HCT116 (cell line): Measurements from ENCODE around the gene FAM168B. TPM values are rescaled to one million over a fixed set of nuclear protein-coding genes. Genes with fewer than 3 reads are reported as not detected.

Experiments
- ATAC-seq: fragments of 200-7000 bp; cut with Tn5 transposase; 2 replicates; pipeline ENCODE4 v1.9.1; 2020; ENCODE audit warnings: mild to moderate bottlenecking, moderate library complexity
- BruUV-seq: library from RNA; stranded (reverse); fragments of 400-500 nt; replicated peaks from 2 replicates; lab custom pipeline; 2021; lab: Mats Ljungman, UMichigan
- CTCF ChIA-PET: fragments of 300-600 bp; sonication (Branson Sonifier 250); formaldehyde crosslinking; loops from one replicate; lab custom pipeline; 2021; ENCODE audit warnings: antibody characterized with exemption; lab: Charles Lee
- POLR2A ChIA-PET: fragments of 300-600, 350-600 bp; sonication (Branson Sonifier 250); formaldehyde crosslinking; loops from one replicate; lab custom pipeline; 2021; ENCODE audit warnings: antibody characterized with exemption; lab: Charles Lee
- RAD21 ChIA-PET, 2 experiments: fragments of 300-600 bp; sonication (Branson Sonifier 250); formaldehyde crosslinking; loops; one replicate each; lab custom pipeline; 2023; ENCODE audit warnings: low total read pairs in 2 of 2; ENCODE audit not compliant: uncharacterized antibody in 2 of 2, unreplicated experiment in 2 of 2, low non-redundant PET in 1 of 2; lab: Charles Lee
- DNase-seq: peaks from one replicate; pipeline ENCODE4 v3.0.0-alpha.2; 2010; ENCODE audit warnings: low read depth, low spot score
- H2AFZ ChIP-seq: fragments of 200-600 bp; shearing (Covaris generic), sonication (generic); 2 replicates; pipeline ENCODE4 v1.6.1; 2017; ENCODE audit warnings: low read depth, mixed run types, mixed read lengths, antibody characterized with exemption, low read length; ENCODE audit not compliant: poor library complexity, severe bottlenecking
- H3K27ac ChIP-seq: 2 replicates; pipeline ENCODE4 v1.5.1; 2012; ENCODE audit warnings: low read depth, low read length
- H3K27me3 ChIP-seq: fragments of 200-600 bp; sonication (generic); 2 replicates; pipeline ENCODE4 v1.6.1; 2016; ENCODE audit warnings: mixed run types, low read length, mixed read lengths; ENCODE audit not compliant: insufficient read depth
- H3K36me3 ChIP-seq, 2 experiments: fragments of 200-500 bp in 1 of 2; fragments of 200-600 bp in 1 of 2; sonication (Bioruptor generic) in 1 of 2; sonication (generic) in 1 of 2; 2 replicates each; pipeline versions ENCODE4 v1.5.1 to v1.6.1; 2014 to 2016; ENCODE audit warnings: low read length in 2 of 2, inconsistent platforms in 1 of 2, mixed read lengths in 1 of 2, mixed run types in 1 of 2; ENCODE audit not compliant: insufficient read depth in 2 of 2, control insufficient read depth in 1 of 2
- H3K4me1 ChIP-seq, 2 experiments: fragments of 200-600 bp in 1 of 2; sonication (generic) in 1 of 2; 2 replicates each; pipeline versions ENCODE4 v1.5.1 to v1.6.1; 2012 to 2017; ENCODE audit warnings: low read length in 2 of 2, inconsistent platforms in 1 of 2, mild to moderate bottlenecking in 1 of 2, mixed read lengths in 1 of 2, mixed run types in 1 of 2, moderate library complexity in 1 of 2; ENCODE audit not compliant: insufficient read depth in 2 of 2, control insufficient read depth in 1 of 2
- H3K4me2 ChIP-seq: fragments of 200-600 bp; sonication (generic); 2 replicates; pipeline ENCODE4 v1.6.1; 2017; ENCODE audit warnings: mixed run types, low read length, mixed read lengths
- H3K4me3 ChIP-seq, 2 experiments: fragments of 200-600 bp in 1 of 2; sonication (generic) in 1 of 2; replicated peaks in 1 of 2; 2 replicates each; pipeline ENCODE4 v1.5.1; 2011 to 2016; ENCODE audit warnings: low read length in 2 of 2, control low read depth in 1 of 2, low read depth in 1 of 2, mild to moderate bottlenecking in 1 of 2, mixed read lengths in 1 of 2, mixed run types in 1 of 2
- H3K79me2 ChIP-seq: fragments of 200-600 bp; sonication (generic); 2 replicates; pipeline ENCODE4 v1.6.1; 2017; ENCODE audit warnings: mild to moderate bottlenecking, mixed run types, low read length, moderate library complexity, mixed read lengths; ENCODE audit not compliant: insufficient read depth
- H3K9ac ChIP-seq: fragments of 200-600 bp; sonication (generic); 2 replicates; pipeline ENCODE4 v1.6.1; 2016; ENCODE audit warnings: low read length, mixed read lengths
- H3K9me2 ChIP-seq: fragments of 200-600 bp; sonication (generic), shearing (Covaris generic); 2 replicates; pipeline ENCODE4 v1.6.1; 2017; ENCODE audit warnings: mixed run types, mild to moderate bottlenecking, moderate library complexity; ENCODE audit not compliant: insufficient read depth
- H3K9me3 ChIP-seq, 2 experiments: fragments of 200-500 bp in 1 of 2; fragments of 200-600 bp in 1 of 2; sonication (Bioruptor generic) in 1 of 2; sonication (generic) in 1 of 2; 2 replicates each; pipeline ENCODE4 v1.6.1; 2014 to 2017; ENCODE audit warnings: low read length in 2 of 2, mixed read lengths in 2 of 2, inconsistent platforms in 1 of 2, low read depth in 1 of 2, mild to moderate bottlenecking in 1 of 2, mixed run types in 1 of 2, moderate library complexity in 1 of 2; ENCODE audit not compliant: control insufficient read depth in 1 of 2, insufficient read depth in 1 of 2
- H4K20me1 ChIP-seq: fragments of 200-600 bp; sonication (generic), shearing (Covaris generic); 2 replicates; pipeline ENCODE4 v1.6.1; 2017; ENCODE audit warnings: mixed run types, mild to moderate bottlenecking, moderate library complexity; ENCODE audit not compliant: insufficient read depth
- ATF3 ChIP-seq: IDR thresholded peaks from 2 replicates; pipeline ENCODE4 v1.6.1; 2012
- CBX3 ChIP-seq: IDR thresholded peaks from 2 replicates; pipeline ENCODE4 v1.6.1; 2012; ENCODE audit warnings: low read depth
- CEBPB ChIP-seq: IDR thresholded peaks from 2 replicates; pipeline ENCODE4 v1.6.1; 2012; ENCODE audit warnings: low read depth
- CTCF ChIP-seq, 3 experiments: fragments of 200-600 bp in 1 of 3; sonication (generic) in 1 of 3; IDR thresholded peaks in 2 of 3; conservative IDR thresholded peaks in 1 of 3; 2 replicates each; pipeline ENCODE4 v1.5.1; 2012 to 2017; ENCODE audit warnings: low read depth in 2 of 3, low read length in 2 of 3, antibody characterized with exemption in 1 of 3, borderline replicate concordance in 1 of 3, control low read depth in 1 of 3, mild to moderate bottlenecking in 1 of 3, mixed read lengths in 1 of 3, mixed run types in 1 of 3, moderate library complexity in 1 of 3; ENCODE audit not compliant: insufficient read depth in 1 of 3
- EGR1 ChIP-seq: IDR thresholded peaks from 2 replicates; pipeline ENCODE4 v1.6.1; 2012; ENCODE audit warnings: low read depth
- POLR2AphosphoS5 ChIP-seq: IDR thresholded peaks from 2 replicates; pipeline ENCODE4 v1.6.1; 2011; ENCODE audit warnings: mild to moderate bottlenecking, low read depth, low read length, moderate library complexity
- RAD21 ChIP-seq: IDR thresholded peaks from 2 replicates; pipeline ENCODE4 v1.6.1; 2012; ENCODE audit warnings: low read depth, mild to moderate bottlenecking
- SIN3A ChIP-seq: IDR thresholded peaks from 2 replicates; pipeline ENCODE4 v1.6.1; 2012; ENCODE audit warnings: low read depth
- SRF ChIP-seq: IDR thresholded peaks from 2 replicates; pipeline ENCODE4 v1.6.1; 2012; ENCODE audit warnings: low read depth
- ZNF274 ChIP-seq: fragments of 200-500 bp; sonication (Bioruptor generic); IDR thresholded peaks from 2 replicates; pipeline ENCODE4 v1.6.1; 2014; ENCODE audit warnings: mild to moderate bottlenecking, low read depth, low read length, inconsistent platforms
- intact Hi-C: fragments of 100-400 bp; cut with micrococcal nuclease; formaldehyde crosslinking; loops from 2 replicates; pipeline ENCODE4 v1.10.0; 2022
- total RNA-seq: library from RNA; stranded (reverse); gene quantifications from one replicate; pipeline ENCODE4 v1.2.1, GENCODE V29; 2021; ENCODE audit not compliant: unreplicated experiment

Gene FAM168B
- total RNA-seq, 1 experiment from 2014 or later: 94.5 TPM

GRCh38 chr2:131008967-131009366 lies 84.3 kb downstream of the FAM168B start:
- Histone ChIP-seq H3K36me3 (no peaks in the 10 kb centered on the region), H3K4me3 (no peak overlapping the region), H3K27me3 (no peaks in the 10 kb centered on the region), H3K79me2 (no peaks in the 10 kb centered on the region), H2AFZ (no peak overlapping the region), H3K4me2 (no peak overlapping the region), H3K9me3 (no peaks in the 10 kb centered on the region), H3K9ac (no peak overlapping the region), H3K4me1 (no peaks in the 10 kb centered on the region), H3K9me2 (no peaks in the 10 kb centered on the region), H4K20me1 (no peaks in the 10 kb centered on the region), H3K27ac (no peak overlapping the region)
- ChIA-PET CTCF (no interaction called here), RAD21 (no interaction called here), POLR2A (no interaction called here)
- DNase-seq (no peak), ATAC-seq (no peak)
- TF ChIP-seq POLR2AphosphoS5 (no peak), SIN3A (no peak), CEBPB (no peak), CBX3 (no peak), ZNF274 (no peak), CTCF (IDR thresholded peaks at IDR 0.05 in 2 of 3, conservative IDR thresholded peaks at IDR 0.05 in 1 of 3; ENCODE audit: borderline replicate concordance in 1 of 3, insufficient read depth in 1 of 3, low read depth in 2 of 3, low read length in 2 of 3) (no peak), EGR1 (no peak), RAD21 (no peak), ATF3 (no peak), SRF (no peak)
- no TSS peak for BruUV-seq
- intact Hi-C loops: no loop called here
